ENCODE data around the gene MSI1. TPM values are rescaled to one million over a fixed set of nuclear protein-coding genes. Genes with fewer than 3 reads are reported as not detected.

The MSI1 gene
- total RNA-seq, 2 experiments from 2014 or later, result 0.78 to 0.90 TPM

DNA sequence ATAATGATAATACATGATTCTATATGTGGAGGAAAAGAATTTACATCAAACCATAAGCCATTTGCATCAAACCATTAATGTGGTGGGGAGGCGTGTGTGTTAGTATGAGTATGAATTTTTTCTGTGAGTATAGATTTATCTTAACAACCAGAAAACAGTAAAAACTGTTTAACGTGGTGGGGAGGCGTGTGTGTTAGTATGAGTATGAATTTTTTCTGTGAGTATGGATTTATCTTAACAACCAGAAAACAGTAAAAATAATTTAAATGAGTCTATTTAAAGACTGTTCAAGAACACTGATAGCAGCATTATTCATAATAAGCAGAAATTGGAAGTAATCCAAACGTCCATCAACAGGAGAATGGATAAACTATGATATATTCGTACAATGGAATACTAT, 9.1 kb upstream of the MSI1 start:
- no peak for ATAC-seq
- ChIA-PET CTCF (no interaction called here), POLR2A (no interaction called here)
- H3K4me3 Mint-ChIP-seq, result no peak overlapping the region
- no peak overlapping the region for H3K27ac Mint-ChIP-seq
- no peak for DNase-seq
- no peaks in the 10 kb centered on the region for H3K4me1 Mint-ChIP-seq (ENCODE audit: low read depth)
- TF ChIP-seq, protein P1, sequence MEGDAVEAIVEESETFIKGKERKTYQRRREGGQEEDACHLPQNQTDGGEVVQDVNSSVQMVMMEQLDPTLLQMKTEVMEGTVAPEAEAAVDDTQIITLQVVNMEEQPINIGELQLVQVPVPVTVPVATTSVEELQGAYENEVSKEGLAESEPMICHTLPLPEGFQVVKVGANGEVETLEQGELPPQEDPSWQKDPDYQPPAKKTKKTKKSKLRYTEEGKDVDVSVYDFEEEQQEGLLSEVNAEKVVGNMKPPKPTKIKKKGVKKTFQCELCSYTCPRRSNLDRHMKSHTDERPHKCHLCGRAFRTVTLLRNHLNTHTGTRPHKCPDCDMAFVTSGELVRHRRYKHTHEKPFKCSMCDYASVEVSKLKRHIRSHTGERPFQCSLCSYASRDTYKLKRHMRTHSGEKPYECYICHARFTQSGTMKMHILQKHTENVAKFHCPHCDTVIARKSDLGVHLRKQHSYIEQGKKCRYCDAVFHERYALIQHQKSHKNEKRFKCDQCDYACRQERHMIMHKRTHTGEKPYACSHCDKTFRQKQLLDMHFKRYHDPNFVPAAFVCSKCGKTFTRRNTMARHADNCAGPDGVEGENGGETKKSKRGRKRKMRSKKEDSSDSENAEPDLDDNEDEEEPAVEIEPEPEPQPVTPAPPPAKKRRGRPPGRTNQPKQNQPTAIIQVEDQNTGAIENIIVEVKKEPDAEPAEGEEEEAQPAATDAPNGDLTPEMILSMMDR (IDR thresholded peaks at IDR 0.05), result no peak
- no peaks in the 10 kb centered on the region for H3K9me3 Mint-ChIP-seq
- peaks cover 32% of the 10 kb centered on the region for H3K27me3 Mint-ChIP-seq
- H3K36me3 Mint-ChIP-seq (ENCODE audit: low read depth), result no peaks in the 10 kb centered on the region
- intact Hi-C loops (cut with micrococcal nuclease), result no loop called here

DNA sequence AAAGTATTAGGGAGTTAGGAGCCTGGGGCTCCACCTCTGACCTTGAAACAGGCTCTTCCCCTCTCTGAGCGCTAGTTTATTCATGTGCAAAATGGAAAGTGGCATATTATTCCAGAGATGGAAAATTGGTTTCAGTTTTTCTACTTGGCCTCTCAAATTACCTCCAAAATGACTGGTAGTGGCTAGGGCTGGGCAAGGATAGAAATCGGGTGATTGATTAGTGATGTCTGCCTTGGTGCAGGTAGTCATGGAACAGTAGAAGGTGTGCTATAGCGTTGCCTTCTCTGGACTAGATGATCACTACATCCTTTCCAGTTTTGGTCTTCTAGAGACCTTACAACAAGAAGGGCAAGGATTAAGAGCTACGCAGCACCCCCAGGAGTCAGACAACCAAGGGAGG, 8.6 kb upstream of the MSI1 start:
- Mint-ChIP-seq H3K9me3 (no peaks in the 10 kb centered on the region), H3K27me3 (peaks cover 36% of the 10 kb centered on the region)
- CTCF ChIA-PET, result no interaction called here

DNA sequence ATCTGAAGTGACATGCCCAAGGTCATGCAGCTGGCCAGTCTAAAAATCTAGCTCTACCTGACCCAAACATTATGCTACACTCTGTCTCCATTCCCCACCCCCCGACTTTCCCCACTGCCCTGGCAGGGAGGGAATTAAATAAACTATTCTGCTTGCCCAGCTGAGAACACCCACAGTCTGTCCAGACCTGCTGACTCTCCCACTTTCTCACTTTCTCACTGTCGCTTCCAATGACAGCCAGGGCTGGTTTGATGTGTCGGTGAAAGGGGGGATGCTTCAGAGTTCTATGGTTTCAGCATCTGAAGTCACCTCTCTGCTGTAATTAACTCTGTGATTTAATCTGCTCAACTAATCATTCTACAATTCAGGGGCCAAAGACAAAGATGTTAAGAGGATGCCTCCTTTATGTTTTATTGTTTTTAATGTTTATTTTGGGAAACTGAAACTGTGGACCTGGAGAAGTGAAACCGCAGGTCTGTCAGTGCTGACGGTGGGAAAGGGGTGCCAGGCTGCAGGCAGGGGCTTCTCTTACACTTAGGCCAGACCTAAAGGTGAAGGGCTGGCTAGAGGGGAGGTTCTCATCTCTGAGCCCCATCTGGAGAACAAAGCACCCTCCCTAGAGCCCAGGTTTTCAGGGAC, 8.1 kb upstream of the MSI1 start:
- CTCF ChIA-PET, result interaction anchor here (2.5 kb wide), 1 partner anchor 10 kb away, joined by 13 read pairs; no protein-coding TSS in a partner anchor
- TF ChIP-seq, protein P1 (IDR thresholded peaks at IDR 0.05), result no peak
- no peak for ATAC-seq
- Mint-ChIP-seq H3K9me3 (no peaks in the 10 kb centered on the region), H3K27ac (no peak overlapping the region), H3K4me1 (ENCODE audit: low read depth) (no peaks in the 10 kb centered on the region), H3K4me3 (no peak overlapping the region), H3K27me3 (peaks cover 38% of the 10 kb centered on the region), H3K36me3 (ENCODE audit: low read depth) (no peaks in the 10 kb centered on the region)
- POLR2A ChIA-PET, result interaction anchor here (1.0 to 1.1 kb wide), 2 partner anchors 13 to 49 kb away, joined by 3 read pairs; no protein-coding TSS in a partner anchor
- intact Hi-C loops (cut with micrococcal nuclease), result no loop called here
- no peak for DNase-seq

More for the DNA sequence above, 8.6 kb upstream of the MSI1 start:
- Mint-ChIP-seq H3K27ac (no peak overlapping the region), H3K4me3 (no peak overlapping the region), H3K4me1 (ENCODE audit: low read depth) (no peaks in the 10 kb centered on the region), H3K36me3 (ENCODE audit: low read depth) (no peaks in the 10 kb centered on the region)
- no peak for ATAC-seq
- DNase-seq, result no peak
- POLR2A ChIA-PET, result no interaction called here
- intact Hi-C loops (cut with micrococcal nuclease), result no loop called here
- TF ChIP-seq, protein P1 (IDR thresholded peaks at IDR 0.05), result no peak

DNA sequence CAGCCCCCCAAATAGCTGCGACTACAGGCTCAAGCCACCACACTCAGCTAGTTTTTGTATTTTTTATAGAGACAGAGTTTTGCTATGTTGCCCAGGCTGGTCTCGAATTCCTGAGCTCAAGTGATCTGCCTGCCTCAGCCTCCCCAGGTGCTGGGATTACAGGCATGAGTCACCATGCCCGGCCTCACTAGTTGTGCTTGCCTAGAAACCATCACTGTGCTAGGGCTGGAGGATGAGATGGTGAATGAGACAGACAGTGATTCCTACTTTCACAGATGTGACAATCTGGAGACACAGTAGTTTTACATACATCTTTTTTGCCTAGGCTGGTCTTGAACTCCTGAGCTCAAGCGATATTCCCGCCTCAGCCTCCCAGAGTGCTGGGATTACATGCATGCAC, 7.5 kb upstream of the MSI1 start:
- no peaks in the 10 kb centered on the region for H3K36me3 Mint-ChIP-seq (ENCODE audit: low read depth)
- POLR2A ChIA-PET, result interaction anchor here (1.0 to 1.6 kb wide), 3 partner anchors 10 to 50 kb away, joined by 3 to 7 read pairs (median 3); no protein-coding TSS in a partner anchor
- no peaks in the 10 kb centered on the region for H3K4me1 Mint-ChIP-seq (ENCODE audit: low read depth)
- CTCF ChIA-PET, result interaction anchor here (1.9 to 2.5 kb wide), 2 partner anchors 9 to 54 kb away, joined by 5 to 13 read pairs; no protein-coding TSS in a partner anchor
- DNase-seq (no peak), ATAC-seq (no peak)
- no peaks in the 10 kb centered on the region for H3K9me3 Mint-ChIP-seq
- TF ChIP-seq, protein P1 (IDR thresholded peaks at IDR 0.05), result no peak
- intact Hi-C loops (cut with micrococcal nuclease), result no loop called here
- peaks cover 39% of the 10 kb centered on the region for H3K27me3 Mint-ChIP-seq
- H3K27ac Mint-ChIP-seq, result no peak overlapping the region
- no peak overlapping the region for H3K4me3 Mint-ChIP-seq

DNA sequence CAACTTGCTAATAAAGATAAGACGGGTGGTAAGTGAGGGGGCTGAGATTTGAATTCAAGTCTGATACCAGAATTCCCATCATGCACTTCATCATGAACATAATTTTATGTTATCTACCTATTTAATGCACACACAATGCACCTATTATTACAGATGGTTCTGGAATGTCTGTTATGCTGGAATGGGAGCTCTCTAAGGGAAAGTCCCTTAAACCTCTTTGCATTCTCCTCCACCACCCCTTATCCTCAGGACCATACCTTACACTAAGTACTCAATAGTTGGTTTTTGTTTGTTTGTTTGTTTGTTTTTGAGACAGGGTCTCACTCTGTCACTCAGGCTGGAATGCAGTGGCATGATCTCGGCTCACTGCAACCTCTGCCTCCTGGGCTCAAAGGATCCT, 7.0 kb upstream of the MSI1 start:
- POLR2A ChIA-PET, result interaction anchor here (1.0 to 1.6 kb wide), 3 partner anchors 9 to 50 kb away, joined by 3 to 7 read pairs (median 3); no protein-coding TSS in a partner anchor
- Mint-ChIP-seq H3K36me3 (ENCODE audit: low read depth) (no peaks in the 10 kb centered on the region), H3K27me3 (peaks cover 41% of the 10 kb centered on the region), H3K4me1 (ENCODE audit: low read depth) (no peaks in the 10 kb centered on the region), H3K27ac (no peak overlapping the region), H3K9me3 (no peaks in the 10 kb centered on the region), H3K4me3 (no peak overlapping the region)
- DNase-seq (no peak), ATAC-seq (no peak)
- CTCF ChIA-PET, result interaction anchor here (1.9 to 2.5 kb wide), 2 partner anchors 9 to 54 kb away, joined by 5 to 13 read pairs; no protein-coding TSS in a partner anchor
- intact Hi-C loops (cut with micrococcal nuclease), result no loop called here
- TF ChIP-seq, protein P1 (IDR thresholded peaks at IDR 0.05), result no peak
